Measurements from ENCODE around the gene SLC35G6. TPM values are rescaled to one million over a fixed set of nuclear protein-coding genes. Genes with fewer than 3 reads are reported as not detected.
A peak's percentile ranks its signal among the peaks of the same experiment; 100 is the strongest.
"Not testable (repeated sequence)": the region's sequence is repeated elsewhere in the genome, so short reads cannot be mapped to it uniquely, and the experiment has no call there.

Gene SLC35G6
- polyA plus RNA-seq, 2 of the 4 experiments (the other 2 are of a cell fraction): not detected

DNA sequence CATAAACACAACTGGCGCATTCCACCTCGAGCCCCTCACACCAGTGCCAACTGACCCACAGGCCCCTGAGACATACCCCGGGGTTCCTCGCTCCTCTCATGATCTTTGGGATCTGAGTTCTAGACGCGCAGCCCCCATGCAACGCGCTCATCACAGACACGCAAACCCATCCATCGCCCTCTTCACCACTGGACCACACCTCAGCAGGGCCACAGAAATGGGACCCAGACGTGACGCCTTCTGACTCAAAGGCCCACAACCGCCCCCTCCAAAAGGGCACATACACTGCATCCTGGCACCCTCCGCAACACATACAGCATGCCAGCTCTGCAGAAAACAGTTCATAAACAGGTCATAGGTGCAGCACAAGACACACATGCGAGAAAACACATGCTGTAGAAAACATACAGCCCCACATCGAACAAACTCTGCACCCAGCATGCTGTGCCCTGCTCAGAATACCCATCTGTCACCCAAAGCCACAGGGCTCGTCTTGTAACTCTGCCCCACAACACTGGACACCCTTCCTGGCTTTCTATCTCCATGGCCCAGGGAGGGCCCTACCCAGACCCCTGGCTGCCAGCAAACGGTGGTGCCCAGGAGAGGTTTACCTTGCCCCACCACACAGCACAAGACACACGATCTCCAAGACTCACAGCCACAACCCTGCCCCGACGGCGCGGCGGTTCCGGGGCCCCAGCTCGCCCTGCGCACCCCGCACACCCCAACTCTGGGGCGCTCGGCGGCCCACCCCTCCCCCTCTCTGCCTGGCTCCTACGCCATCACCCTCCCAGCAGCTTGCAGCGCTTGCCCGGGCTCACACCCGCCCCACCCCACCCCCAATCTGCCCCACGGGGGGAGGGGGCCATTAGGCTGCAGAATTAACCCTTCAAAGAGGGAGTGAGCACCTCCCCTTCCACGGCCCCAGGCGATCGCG, 2.7 kb upstream of the SLC35G6 start:
- no peak for FAIRE-seq
- ChIA-PET POLR2A (interaction anchor here (0.7 to 1.1 kb wide), 3 partner anchors 74 to 122 kb away, joined by 3 to 4 read pairs (median 3); partner anchors contain the start of gene TMEM256), CTCF (interaction anchor here (0.9 to 4.5 kb wide), 10 partner anchors 16 to 125 kb away, joined by 3 to 49 read pairs (median 4); partner anchors contain the start of genes SENP3 and TMEM102)
- peak; percentile 40 to 48 for ATAC-seq
- Histone ChIP-seq H3K27ac (peak overlapping the region; percentile 94 to 100), H3K4me2 (peak overlapping the region; percentile 97), H3K4me1 (peaks cover 42% of the 10 kb centered on the region), H3K4me3 (peak overlapping the region; percentile 82), H3K9me3 (no peaks in the 10 kb centered on the region)
- TF ChIP-seq SREBF2 (IDR thresholded peaks at IDR 0.05) (no peak), KDM1A (IDR thresholded peaks at IDR 0.05; ENCODE audit: low read depth) (no peak), CHD2 (IDR thresholded peaks at IDR 0.05; ENCODE audit: low read length, partially characterized antibody) (peak; percentile 44), ZNF302 (CRISPR knock-in tag; IDR thresholded peaks at IDR 0.05) (no peak)
- TF ChIP-seq, protein P1, sequence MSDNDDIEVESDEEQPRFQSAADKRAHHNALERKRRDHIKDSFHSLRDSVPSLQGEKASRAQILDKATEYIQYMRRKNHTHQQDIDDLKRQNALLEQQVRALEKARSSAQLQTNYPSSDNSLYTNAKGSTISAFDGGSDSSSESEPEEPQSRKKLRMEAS (IDR thresholded peaks at IDR 0.05): peak; percentile 20; the same call in 1 of the 2 replicates
- WGBS (ENCODE audit: missing lambda C conversion rate): 52% methylated on average over 28 of the region's 40 CpGs
- peak; percentile 50 to 65 for DNase-seq (ENCODE audit: low read depth in 1 of 2, low spot score in 1 of 2)

DNA sequence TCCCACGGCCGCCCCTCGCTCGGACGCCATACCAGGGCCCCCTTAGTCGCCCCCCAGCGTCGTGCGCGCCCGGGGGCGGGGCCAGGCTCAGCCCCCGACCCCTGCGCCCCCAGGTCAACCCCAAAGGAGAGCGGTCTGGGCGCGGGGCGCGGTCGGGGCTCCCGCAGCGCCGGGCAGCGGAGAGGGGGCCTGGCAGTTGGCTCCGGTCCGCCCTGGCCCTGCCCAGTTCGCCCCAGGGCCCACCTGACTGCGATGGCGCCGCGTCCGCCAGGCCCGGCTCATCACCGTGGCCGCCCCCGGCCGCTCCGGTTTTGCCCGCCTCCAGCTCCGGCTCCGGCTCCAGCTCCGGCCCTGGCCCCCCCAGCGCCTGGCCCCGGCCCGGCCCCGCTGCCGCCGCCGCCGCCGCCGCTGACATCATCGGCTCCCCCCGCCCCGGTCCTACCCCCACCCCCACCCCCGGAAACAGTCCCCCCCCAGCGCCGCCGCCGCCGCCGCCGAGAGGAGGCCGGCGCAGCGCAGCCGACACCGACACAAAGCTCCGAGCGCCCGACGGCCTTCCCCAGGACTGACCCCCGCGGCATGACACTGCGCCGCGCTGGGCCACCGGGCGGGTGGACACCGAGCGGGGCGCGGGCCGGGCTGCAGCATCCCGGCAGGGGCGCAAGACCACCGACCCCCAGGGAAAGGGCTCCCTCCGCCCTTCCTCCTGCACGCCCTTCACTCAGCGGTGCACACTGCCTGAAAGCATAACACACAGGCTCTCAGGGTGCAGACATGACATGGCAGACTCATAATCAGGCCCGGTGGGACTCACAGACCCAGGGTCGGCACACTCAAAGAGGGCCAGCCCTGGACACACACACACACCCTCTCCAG, 1.8 kb upstream of the SLC35G6 start, which contains the start of gene ZBTB4:
Gene ZBTB4, minus strand, starts transcription at position 419 of the 876 bp plus-strand sequence. CDS start 12,830 bp downstream, outside the sequence.
- POLR2A ChIA-PET: interaction anchor here (0.6 to 1.9 kb wide), 10 partner anchors 13 to 123 kb away, joined by 3 to 11 read pairs (median 4); partner anchors contain the start of gene TMEM256
- DNase-seq (ENCODE audit: low read depth in 1 of 2, low spot score in 1 of 2): peak; percentile 60 to 69
- WGBS (ENCODE audit: missing lambda C conversion rate): 1% methylated on average over 29 of the region's 92 CpGs

DNA sequence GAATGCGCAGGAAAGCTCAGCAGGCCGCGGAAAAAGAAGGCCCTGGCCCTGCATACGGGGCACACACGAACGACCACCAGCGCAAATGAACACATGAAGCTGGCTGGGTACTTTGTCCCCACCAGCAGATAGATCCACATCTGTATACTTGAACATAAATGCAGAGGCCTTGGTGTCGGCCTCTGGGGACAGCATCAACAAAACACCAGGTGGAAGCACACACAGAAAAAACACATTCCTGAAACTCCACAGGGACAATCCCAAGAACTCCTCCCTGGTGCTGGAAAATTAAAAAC, 1.2 kb upstream of the SLC35G6 start:
- FAIRE-seq (no peak), ATAC-seq (no peak), DNase-seq (ENCODE audit: low read depth in 1 of 2, low spot score in 1 of 2) (no peak)
- TF ChIP-seq, protein P1 (IDR thresholded peaks at IDR 0.05): 0 out of 2 replicates have a peak, but pooled peaks have one; percentile 1
- no peak for TF ChIP-seq POLR2A (IDR thresholded peaks at IDR 0.05; ENCODE audit: low read length)
- H3K4me2 ChIP-seq: peak overlapping the region; percentile 97
- ChIA-PET CTCF (interaction anchor here (1.0 to 4.5 kb wide), 8 partner anchors 10 to 124 kb away, joined by 3 to 49 read pairs (median 4); partner anchors contain the start of genes SENP3 and TMEM102), POLR2A (interaction anchor here (1.0 to 1.9 kb wide), 5 partner anchors 13 to 107 kb away, joined by 3 to 8 read pairs (median 4); no protein-coding TSS in a partner anchor)
- H3K27ac ChIP-seq: peak overlapping the region; percentile 94 to 100
- no peaks in the 10 kb centered on the region for H3K9me3 ChIP-seq
- 6% methylated on average over 5 of the region's 8 CpGs for WGBS (ENCODE audit: missing lambda C conversion rate)
- H3K4me3 ChIP-seq: peak overlapping the region; percentile 82
- peaks cover 42% of the 10 kb centered on the region for H3K4me1 ChIP-seq

More for the DNA sequence above, 1.8 kb upstream of the SLC35G6 start, which contains the start of gene ZBTB4:
- FAIRE-seq (no peak), ATAC-seq (peak; percentile 16 to 36)
- Histone ChIP-seq H3K4me3 (peak within 1 kb of the TSS; percentile 82), H3K4me1 (peaks cover 42% of the 10 kb centered on the region), H3K4me2 (peak within 1 kb of the TSS; percentile 97), H3K9me3 (no peaks in the 10 kb centered on the region), H3K27ac (peak within 1 kb of the TSS; percentile 94 to 100)
- no peak for TF ChIP-seq RNF2 (IDR thresholded peaks at IDR 0.05; ENCODE audit: borderline replicate concordance, low read depth)
- TF ChIP-seq PHF8 (IDR thresholded peaks at IDR 0.05; ENCODE audit: borderline replicate concordance, low read depth): peak; percentile 59; the same call in 1 of the 2 replicates
- TF ChIP-seq MYC (IDR thresholded peaks at IDR 0.05; ENCODE audit: borderline replicate concordance, low read length): peak; percentile 13; the same call in 1 of the 2 replicates
- TF ChIP-seq POLR2A (IDR thresholded peaks at IDR 0.05; ENCODE audit: low read length): peak; percentile 56
- TF ChIP-seq HOXB5 (CRISPR knock-in tag; IDR thresholded peaks at IDR 0.05): no peak
- TF ChIP-seq JUN (IDR thresholded peaks at IDR 0.05): peak in 1 of 2 experiments; percentile 84; a peak in 4 of 5 replicates
- TF ChIP-seq, protein P1 (IDR thresholded peaks at IDR 0.05): no peak; the same call in 1 of the 2 replicates
- TF ChIP-seq, protein P2, sequence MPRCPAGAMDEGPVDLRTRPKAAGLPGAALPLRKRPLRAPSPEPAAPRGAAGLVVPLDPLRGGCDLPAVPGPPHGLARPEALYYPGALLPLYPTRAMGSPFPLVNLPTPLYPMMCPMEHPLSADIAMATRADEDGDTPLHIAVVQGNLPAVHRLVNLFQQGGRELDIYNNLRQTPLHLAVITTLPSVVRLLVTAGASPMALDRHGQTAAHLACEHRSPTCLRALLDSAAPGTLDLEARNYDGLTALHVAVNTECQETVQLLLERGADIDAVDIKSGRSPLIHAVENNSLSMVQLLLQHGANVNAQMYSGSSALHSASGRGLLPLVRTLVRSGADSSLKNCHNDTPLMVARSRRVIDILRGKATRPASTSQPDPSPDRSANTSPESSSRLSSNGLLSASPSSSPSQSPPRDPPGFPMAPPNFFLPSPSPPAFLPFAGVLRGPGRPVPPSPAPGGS (IDR thresholded peaks at IDR 0.05): peak; percentile 46; the same call in 1 of the 3 replicates
- TF ChIP-seq, protein P3, sequence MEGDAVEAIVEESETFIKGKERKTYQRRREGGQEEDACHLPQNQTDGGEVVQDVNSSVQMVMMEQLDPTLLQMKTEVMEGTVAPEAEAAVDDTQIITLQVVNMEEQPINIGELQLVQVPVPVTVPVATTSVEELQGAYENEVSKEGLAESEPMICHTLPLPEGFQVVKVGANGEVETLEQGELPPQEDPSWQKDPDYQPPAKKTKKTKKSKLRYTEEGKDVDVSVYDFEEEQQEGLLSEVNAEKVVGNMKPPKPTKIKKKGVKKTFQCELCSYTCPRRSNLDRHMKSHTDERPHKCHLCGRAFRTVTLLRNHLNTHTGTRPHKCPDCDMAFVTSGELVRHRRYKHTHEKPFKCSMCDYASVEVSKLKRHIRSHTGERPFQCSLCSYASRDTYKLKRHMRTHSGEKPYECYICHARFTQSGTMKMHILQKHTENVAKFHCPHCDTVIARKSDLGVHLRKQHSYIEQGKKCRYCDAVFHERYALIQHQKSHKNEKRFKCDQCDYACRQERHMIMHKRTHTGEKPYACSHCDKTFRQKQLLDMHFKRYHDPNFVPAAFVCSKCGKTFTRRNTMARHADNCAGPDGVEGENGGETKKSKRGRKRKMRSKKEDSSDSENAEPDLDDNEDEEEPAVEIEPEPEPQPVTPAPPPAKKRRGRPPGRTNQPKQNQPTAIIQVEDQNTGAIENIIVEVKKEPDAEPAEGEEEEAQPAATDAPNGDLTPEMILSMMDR (IDR thresholded peaks at IDR 0.05): no peak
- CTCF ChIA-PET: interaction anchor here (0.9 to 4.5 kb wide), 10 partner anchors 9 to 124 kb away, joined by 3 to 49 read pairs (median 3); partner anchors contain the start of genes SENP3 and TMEM102

DNA sequence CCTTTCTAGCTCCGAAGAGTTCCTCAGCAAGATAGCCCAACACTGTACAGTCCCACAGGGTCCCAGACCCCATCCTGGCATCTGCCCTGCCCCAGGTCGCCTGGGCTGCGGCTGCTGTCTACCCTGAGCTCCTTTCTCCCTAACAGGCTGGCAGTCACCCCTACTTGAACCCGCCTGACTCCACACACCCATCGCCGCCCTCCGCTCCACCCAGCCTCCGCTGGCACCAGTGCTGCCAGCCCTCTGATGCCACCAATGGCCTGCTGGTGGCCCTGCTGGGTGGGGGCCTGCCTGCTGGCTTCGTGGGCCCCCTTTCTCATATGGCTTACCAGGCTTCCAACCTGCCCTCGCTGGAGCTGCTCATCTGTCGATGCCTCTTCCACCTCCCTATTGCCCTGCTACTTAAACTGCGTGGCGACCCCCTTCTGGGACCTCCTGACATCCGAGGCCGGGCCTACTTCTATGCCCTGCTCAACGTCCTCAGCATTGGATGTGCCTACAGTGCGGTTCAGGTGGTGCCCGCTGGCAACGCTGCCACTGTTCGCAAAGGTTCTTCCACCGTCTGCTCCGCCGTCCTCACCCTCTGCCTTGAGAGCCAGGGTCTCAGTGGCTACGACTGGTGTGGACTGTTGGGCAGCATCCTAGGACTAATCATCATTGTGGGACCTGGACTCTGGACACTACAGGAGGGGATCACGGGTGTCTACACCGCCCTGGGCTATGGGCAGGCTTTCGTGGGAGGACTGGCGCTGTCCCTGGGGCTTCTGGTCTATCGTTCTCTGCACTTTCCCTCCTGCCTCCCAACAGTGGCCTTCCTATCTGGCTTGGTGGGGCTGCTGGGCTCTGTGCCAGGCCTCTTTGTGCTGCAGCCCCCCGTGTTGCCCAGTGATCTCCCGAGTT, 846 bp downstream of the SLC35G6 start:
- H3K9me3 ChIP-seq; POLR2A ChIA-PET; ATAC-seq; FAIRE-seq; H3K4me3 ChIP-seq; DNase-seq (ENCODE audit: low read depth in 1 of 2, low spot score in 1 of 2): not testable (repeated sequence)
- WGBS (ENCODE audit: missing lambda C conversion rate): 88% methylated on average over 31 of the region's 31 CpGs
- peaks cover 45% of the 10 kb centered on the region for H3K4me1 ChIP-seq
- CTCF ChIA-PET: interaction anchor here (1.0 to 4.5 kb wide), 6 partner anchors 32 to 126 kb away, joined by 3 to 49 read pairs (median 4); partner anchors contain the start of genes SENP3 and TMEM102
- H3K27ac ChIP-seq: peak overlapping the region in 1 of 2 experiments; percentile 91; a peak in 4 of 6 replicates
- H3K4me2 ChIP-seq: peak overlapping the region; percentile 98; the same call in 1 of the 3 replicates

DNA sequence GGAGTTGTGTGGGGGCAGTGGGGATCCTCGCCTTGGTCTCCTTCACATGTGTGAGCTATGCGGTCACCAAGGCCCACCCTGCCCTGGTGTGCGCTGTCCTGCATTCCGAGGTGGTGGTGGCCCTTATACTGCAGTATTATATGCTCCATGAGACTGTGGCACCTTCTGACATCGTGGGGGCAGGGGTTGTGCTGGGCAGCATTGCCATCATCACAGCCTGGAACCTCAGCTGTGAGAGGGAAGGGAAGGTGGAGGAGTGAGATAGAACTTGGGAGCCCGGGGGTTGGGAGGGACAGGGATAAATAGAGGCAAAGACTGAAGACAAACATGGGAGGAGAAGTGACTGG, 1.5 kb downstream of the SLC35G6 start:
- H3K4me3 ChIP-seq: peak overlapping the region; percentile 70; the same call in 2 of the 3 replicates
- ATAC-seq; DNase-seq (ENCODE audit: low read depth in 1 of 2, low spot score in 1 of 2); FAIRE-seq; H3K9me3 ChIP-seq: not testable (repeated sequence)
- peaks cover 45% of the 10 kb centered on the region for H3K4me1 ChIP-seq
- ChIA-PET CTCF (interaction anchor here (1.1 kb wide), 1 partner anchor 107 kb away, joined by 3 read pairs; no protein-coding TSS in a partner anchor), POLR2A (interaction anchor here (2.7 kb wide), 1 partner anchor 79 kb away, joined by 23 read pairs; the partner anchor contains the start of gene TMEM256)
- WGBS (ENCODE audit: missing lambda C conversion rate): 69% methylated on average over 6 of the region's 6 CpGs
- H3K4me2 ChIP-seq: peak overlapping the region; percentile 98
- H3K27ac ChIP-seq: peak overlapping the region; percentile 91 to 97

Data from A549 (cell line).